Hepatocyte (in vitro differentiated cells): Measurements from ENCODE around the gene MAP4K5. TPM values are rescaled to one million over a fixed set of nuclear protein-coding genes. Genes with fewer than 3 reads are reported as not detected.
"Not testable (repeated sequence)": the region's sequence is repeated elsewhere in the genome, so short reads cannot be mapped to it uniquely, and the experiment has no call there.

ENCODE experiments used
- DNase-seq: peaks from one replicate; pipeline ENCODE4 v3.0.0-alpha.2; 2016; ENCODE audit warnings: low spot score
- H2AFZ ChIP-seq: fragments of 200-600 bp; sonication (generic); 2 replicates; pipeline ENCODE4 v1.6.0; 2016; ENCODE audit warnings: antibody characterized with exemption, mild to moderate bottlenecking
- H3K27ac ChIP-seq: fragments of 200-600 bp; sonication (generic); 2 replicates; pipeline ENCODE4 v1.5.1; 2016; ENCODE audit warnings: mild to moderate bottlenecking
- H3K27me3 ChIP-seq: fragments of 200-600 bp; sonication (generic); 2 replicates; pipeline ENCODE4 v1.6.1; 2016
- H3K36me3 ChIP-seq: fragments of 200-600 bp; sonication (generic); replicated peaks from 2 replicates; pipeline ENCODE4 v1.5.1; 2016; ENCODE audit warnings: low read depth; ENCODE audit not compliant: insufficient read depth
- H3K4me1 ChIP-seq: fragments of 200-600 bp; sonication (generic); 2 replicates; pipeline ENCODE4 v1.5.1; 2016; ENCODE audit warnings: mild to moderate bottlenecking, moderate library complexity; ENCODE audit not compliant: insufficient read depth
- H3K4me2 ChIP-seq: fragments of 200-600 bp; sonication (generic); 2 replicates; pipeline ENCODE4 v1.6.0; 2016
- H3K4me3 ChIP-seq: fragments of 200-600 bp; sonication (generic); 2 replicates; pipeline ENCODE4 v1.5.1; 2016; ENCODE audit warnings: mild to moderate bottlenecking
- H3K79me2 ChIP-seq: fragments of 200-600 bp; sonication (generic); 2 replicates; pipeline ENCODE4 v1.6.0; 2017; ENCODE audit warnings: mild to moderate bottlenecking
- H3K9me2 ChIP-seq: fragments of 200-600 bp; sonication (generic); replicated peaks from 2 replicates; pipeline ENCODE4 v1.6.0; 2017; ENCODE audit warnings: mild to moderate bottlenecking; ENCODE audit not compliant: insufficient read depth
- H3K9me3 ChIP-seq: fragments of 200-600 bp; sonication (generic); 2 replicates; pipeline ENCODE4 v1.5.1; 2016; ENCODE audit warnings: low read depth, mild to moderate bottlenecking
- H4K20me1 ChIP-seq: fragments of 200-600 bp; sonication (generic); 2 replicates; pipeline ENCODE4 v1.6.0; 2016; ENCODE audit warnings: mild to moderate bottlenecking; ENCODE audit not compliant: insufficient read depth, poor library complexity, severe bottlenecking
- CTCF ChIP-seq: fragments of 200-600 bp; sonication (generic); IDR thresholded peaks from 2 replicates; pipeline ENCODE4 v1.5.1; 2016; ENCODE audit warnings: antibody characterized with exemption, mild to moderate bottlenecking; ENCODE audit not compliant: poor library complexity
- EZH2 ChIP-seq: fragments of 200-600 bp; sonication (generic); IDR thresholded peaks from 2 replicates; pipeline ENCODE4 v1.6.1; 2016; ENCODE audit warnings: antibody characterized with exemption, mild to moderate bottlenecking, borderline replicate concordance
- EZH2phosphoT487 ChIP-seq: fragments of 200-600 bp; sonication (generic); IDR thresholded peaks from one replicate; pipeline ENCODE4 v1.6.1; 2018; ENCODE audit warnings: antibody characterized with exemption, mild to moderate bottlenecking, low read depth, moderate library complexity; ENCODE audit not compliant: unreplicated experiment, severe bottlenecking
- WGBS: methylation state at CpG from one replicate; pipeline ENCODE4 v1.1.6; 2016; ENCODE audit warnings: low lambda C conversion rate; ENCODE audit errors: missing lambda C conversion rate; 5-methylcytosine and 5-hydroxymethylcytosine counted together
- polyA plus RNA-seq: library from polyadenylated mRNA; unstranded; fragments of >200 nt; fragmentation: Nextera tagmentation; extraction: Ambion mirVana; gene quantifications from 2 replicates; pipeline ENCODE4 v1.2.1, GENCODE V29; 2016
- total RNA-seq: library from RNA; depleted of rRNA; stranded (reverse); fragments of >200 nt; gene quantifications from 2 replicates; pipeline ENCODE4 v1.2.3, GENCODE V29; 2014

The MAP4K5 gene
- total and polyA plus RNA-seq, 2 experiments from 2014 or later = 41.0 to 98.6 TPM

- Histone ChIP-seq H3K79me2 (no peaks in the 10 kb centered on the region), H3K27ac (peak overlapping the region; percentile 55), H3K4me3 (no peak overlapping the region), H4K20me1 (no peaks in the 10 kb centered on the region), H3K36me3 (no peaks in the 10 kb centered on the region), H3K9me3 (no peaks in the 10 kb centered on the region), H3K4me2 (no peak overlapping the region), H3K4me1 (no peaks in the 10 kb centered on the region), H3K27me3 (no peaks in the 10 kb centered on the region), H2AFZ (no peak overlapping the region), H3K9me2 (no peaks in the 10 kb centered on the region)
- no peak for DNase-seq
- WGBS = 56% methylated on average over 1 of the region's 1 CpG
- TF ChIP-seq EZH2 = no peak
- no peak for TF ChIP-seq EZH2phosphoT487
- TF ChIP-seq CTCF = no peak
Observed at GRCh38 chr14:50541159-50541567, 8.8 kb upstream of the MAP4K5 start.

- no peak for DNase-seq
- H3K36me3 ChIP-seq = no peaks in the 10 kb centered on the region
- H3K27ac ChIP-seq = no peak overlapping the region
- no peak overlapping the region for H3K4me2 ChIP-seq
- no peaks in the 10 kb centered on the region for H3K27me3 ChIP-seq
- no peaks in the 10 kb centered on the region for H3K79me2 ChIP-seq
- H3K4me3 ChIP-seq = no peak overlapping the region
- no peaks in the 10 kb centered on the region for H3K4me1 ChIP-seq
- H3K9me3 ChIP-seq = no peaks in the 10 kb centered on the region
- H4K20me1 ChIP-seq = no peaks in the 10 kb centered on the region
- no peaks in the 10 kb centered on the region for H3K9me2 ChIP-seq
- TF ChIP-seq EZH2phosphoT487 = no peak
- no peak for TF ChIP-seq EZH2
- no peak for TF ChIP-seq CTCF
- no peak overlapping the region for H2AFZ ChIP-seq
Observed at GRCh38 chr14:50539051-50539450, 6.7 kb upstream of the MAP4K5 start.

- not testable (repeated sequence) for H3K4me3 ChIP-seq, H3K27ac ChIP-seq, DNase-seq, H3K27me3 ChIP-seq, H3K79me2 ChIP-seq, H4K20me1 ChIP-seq, H3K9me3 ChIP-seq, H3K9me2 ChIP-seq, H3K4me2 ChIP-seq, H2AFZ ChIP-seq, H3K4me1 ChIP-seq, H3K36me3 ChIP-seq
- 63% methylated on average over 4 of the region's 4 CpGs for WGBS
Observed at GRCh38 chr14:50538034-50538433, 5.7 kb upstream of the MAP4K5 start.

- peaks cover 16% of the 10 kb centered on the region for H4K20me1 ChIP-seq
- no peaks in the 10 kb centered on the region for H3K36me3 ChIP-seq
- H3K4me2 ChIP-seq = no peak overlapping the region
- H3K79me2 ChIP-seq = peaks cover 23% of the 10 kb centered on the region
- WGBS = 94% methylated on average over 1 of the region's 1 CpG
- H3K27me3 ChIP-seq = no peaks in the 10 kb centered on the region
- H3K9me3 ChIP-seq = no peaks in the 10 kb centered on the region
- H2AFZ ChIP-seq = no peak overlapping the region
- no peak for DNase-seq
- H3K9me2 ChIP-seq = no peaks in the 10 kb centered on the region
- H3K27ac ChIP-seq = no peak overlapping the region
- no peak overlapping the region for H3K4me3 ChIP-seq
- no peak for TF ChIP-seq CTCF
- no peak for TF ChIP-seq EZH2phosphoT487
- TF ChIP-seq EZH2 = no peak
- H3K4me1 ChIP-seq = peaks cover 9% of the 10 kb centered on the region
Observed at GRCh38 chr14:50534997-50535396, 2.6 kb upstream of the MAP4K5 start.
